GM12874 (cell line): ENCODE results near the gene TMBIM1.
A peak's percentile ranks its signal among the peaks of the same experiment; 100 is the strongest.

Experiments
- TF ChIP-seq, protein P1 (sequence below): IDR thresholded peaks from 2 replicates; pipeline ENCODE4 v1.5.1; 2011; ENCODE audit warnings: low read depth, mild to moderate bottlenecking, control low read depth, low read length, moderate library complexity; ENCODE audit not compliant: insufficient read depth

The TMBIM1 gene

DNA sequence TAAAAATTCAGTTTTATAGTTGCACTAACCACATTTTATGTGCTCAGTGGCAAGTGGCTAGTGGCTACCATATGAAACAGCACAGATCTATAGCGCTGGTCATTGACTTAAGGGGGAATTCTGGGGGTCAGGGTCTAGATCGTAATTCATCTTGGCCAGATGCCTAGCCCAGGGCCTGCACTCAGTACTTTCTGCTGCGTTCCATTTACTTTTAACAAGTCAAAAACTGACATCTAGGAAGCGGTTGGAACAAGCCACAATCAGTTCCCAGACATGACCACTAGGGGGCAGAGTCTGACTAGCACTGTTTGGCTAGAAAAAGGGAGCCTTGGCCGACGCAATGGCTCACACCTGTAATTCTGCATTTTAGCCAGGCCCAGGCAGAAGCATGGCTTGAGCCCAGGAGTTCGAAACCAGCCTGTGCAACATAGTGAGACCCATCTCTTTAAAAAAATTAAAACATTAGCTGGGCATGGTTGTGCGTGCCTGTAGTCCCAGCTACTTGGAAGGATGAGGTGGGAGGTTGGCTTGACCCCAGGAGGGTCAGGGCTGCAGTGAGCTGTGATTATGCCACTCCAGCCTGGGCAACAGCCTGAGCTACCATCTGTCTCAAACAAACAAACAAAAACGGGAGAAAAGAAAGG, 9.0 kb upstream of the TMBIM1 start:
- TF ChIP-seq, protein P1, sequence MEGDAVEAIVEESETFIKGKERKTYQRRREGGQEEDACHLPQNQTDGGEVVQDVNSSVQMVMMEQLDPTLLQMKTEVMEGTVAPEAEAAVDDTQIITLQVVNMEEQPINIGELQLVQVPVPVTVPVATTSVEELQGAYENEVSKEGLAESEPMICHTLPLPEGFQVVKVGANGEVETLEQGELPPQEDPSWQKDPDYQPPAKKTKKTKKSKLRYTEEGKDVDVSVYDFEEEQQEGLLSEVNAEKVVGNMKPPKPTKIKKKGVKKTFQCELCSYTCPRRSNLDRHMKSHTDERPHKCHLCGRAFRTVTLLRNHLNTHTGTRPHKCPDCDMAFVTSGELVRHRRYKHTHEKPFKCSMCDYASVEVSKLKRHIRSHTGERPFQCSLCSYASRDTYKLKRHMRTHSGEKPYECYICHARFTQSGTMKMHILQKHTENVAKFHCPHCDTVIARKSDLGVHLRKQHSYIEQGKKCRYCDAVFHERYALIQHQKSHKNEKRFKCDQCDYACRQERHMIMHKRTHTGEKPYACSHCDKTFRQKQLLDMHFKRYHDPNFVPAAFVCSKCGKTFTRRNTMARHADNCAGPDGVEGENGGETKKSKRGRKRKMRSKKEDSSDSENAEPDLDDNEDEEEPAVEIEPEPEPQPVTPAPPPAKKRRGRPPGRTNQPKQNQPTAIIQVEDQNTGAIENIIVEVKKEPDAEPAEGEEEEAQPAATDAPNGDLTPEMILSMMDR = peak; percentile 89

DNA sequence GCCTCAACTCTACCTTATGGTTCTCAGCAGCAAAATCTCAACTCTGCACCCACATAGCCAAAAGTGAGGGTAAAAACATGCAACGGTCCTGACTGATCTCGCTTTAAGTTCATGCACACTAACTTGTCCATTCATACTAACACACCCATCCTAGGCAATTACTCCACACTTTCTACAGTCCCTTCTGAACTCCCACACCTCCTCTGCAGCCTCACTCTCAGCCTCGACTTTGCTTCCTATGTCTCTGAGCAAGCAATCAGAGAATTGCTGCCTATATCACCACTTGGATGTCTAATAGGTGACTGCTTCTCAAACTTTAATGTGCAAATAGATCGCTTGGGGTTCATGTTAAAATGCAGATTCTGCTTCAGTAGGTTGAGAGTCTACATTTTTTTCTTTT, 7.8 kb upstream of the TMBIM1 start:
- TF ChIP-seq, protein P1 = no peak

DNA sequence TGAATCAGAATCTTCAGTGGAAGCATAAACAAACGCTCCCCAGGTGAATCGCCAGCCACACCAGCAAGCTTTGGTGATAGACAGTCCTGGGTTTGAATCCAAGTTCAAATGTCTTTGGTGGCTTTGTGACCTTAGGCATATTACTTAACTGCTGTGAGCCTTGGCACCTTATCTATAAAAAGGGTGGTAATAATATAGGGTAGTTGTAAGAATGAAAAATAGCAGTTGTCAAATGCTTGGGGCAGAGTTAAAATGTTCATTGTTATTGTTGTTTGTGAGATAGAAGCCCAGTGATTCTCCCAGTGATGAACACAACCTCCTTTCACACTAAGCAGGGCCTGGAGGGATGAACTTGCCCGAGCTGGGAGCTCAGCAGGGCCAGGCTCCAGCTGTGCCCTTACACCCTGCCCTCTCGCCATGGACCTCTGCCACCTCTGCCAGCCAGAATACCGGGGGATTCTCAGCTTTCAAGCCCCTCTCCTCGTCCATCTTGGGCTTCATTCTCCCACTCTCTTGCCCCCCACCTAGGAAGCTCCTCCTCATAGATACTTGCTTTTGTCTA, 6.1 kb upstream of the TMBIM1 start:
- TF ChIP-seq, protein P1 = no peak

DNA sequence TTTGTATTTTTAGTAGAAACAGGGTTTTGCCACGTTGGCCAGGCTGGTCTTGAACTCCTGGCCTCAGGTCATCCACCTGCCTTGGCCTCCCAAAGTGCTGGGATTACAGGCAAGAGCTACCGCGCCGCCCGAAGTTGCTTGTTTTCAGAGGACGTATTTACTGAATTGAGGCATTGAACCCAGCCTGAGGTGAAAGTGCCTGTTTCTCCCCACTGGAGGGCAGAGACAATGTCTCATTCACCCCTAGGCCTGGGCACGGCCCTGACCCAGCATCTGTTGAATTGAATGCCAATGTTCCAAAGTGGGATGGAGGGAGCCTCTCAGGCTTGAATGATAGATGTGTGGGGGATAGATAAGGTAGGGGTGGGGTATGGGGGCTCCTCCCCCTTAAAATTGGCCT, 4.5 kb upstream of the TMBIM1 start:
- TF ChIP-seq, protein P1 = no peak

DNA sequence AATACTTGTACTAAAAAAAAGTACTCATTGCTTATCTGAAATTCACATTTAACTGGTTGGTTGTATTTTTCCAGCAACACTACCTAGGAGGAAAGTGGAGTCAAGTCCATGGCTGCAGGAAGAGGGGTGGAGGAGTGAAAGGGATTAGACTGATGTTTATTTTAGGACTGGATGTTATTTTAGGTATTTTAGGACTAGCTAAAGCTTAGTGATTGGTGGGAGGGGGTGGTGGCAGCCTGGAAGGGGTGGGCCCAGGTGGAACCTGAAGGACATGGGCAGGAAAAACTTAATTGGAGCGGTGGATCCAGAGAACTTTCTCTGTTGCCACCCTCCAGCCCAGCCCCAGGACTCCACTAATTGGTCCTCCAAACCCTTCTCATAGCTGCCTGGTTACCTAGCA, 3.9 kb upstream of the TMBIM1 start:
- TF ChIP-seq, protein P1 = no peak

DNA sequence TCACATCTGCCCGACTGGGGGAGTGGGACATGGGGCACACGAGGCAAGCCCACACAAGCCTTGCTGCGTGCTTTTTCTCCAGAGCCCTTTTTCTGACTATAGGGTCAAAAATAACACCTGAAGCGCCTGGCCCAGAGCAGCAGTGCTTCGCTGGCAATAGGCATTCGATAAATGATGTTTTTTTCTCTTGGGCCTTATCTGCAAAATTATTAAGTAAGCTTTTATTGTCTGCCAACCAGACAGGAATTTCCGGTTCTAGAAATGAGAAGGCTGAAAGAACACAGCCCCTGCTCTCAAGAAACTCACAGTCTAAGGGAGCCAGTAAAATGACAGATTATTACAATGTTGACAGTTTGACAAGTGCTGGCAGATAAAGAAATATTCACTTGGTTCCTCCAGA, 2.7 kb upstream of the TMBIM1 start:
- TF ChIP-seq, protein P1 = no peak

DNA sequence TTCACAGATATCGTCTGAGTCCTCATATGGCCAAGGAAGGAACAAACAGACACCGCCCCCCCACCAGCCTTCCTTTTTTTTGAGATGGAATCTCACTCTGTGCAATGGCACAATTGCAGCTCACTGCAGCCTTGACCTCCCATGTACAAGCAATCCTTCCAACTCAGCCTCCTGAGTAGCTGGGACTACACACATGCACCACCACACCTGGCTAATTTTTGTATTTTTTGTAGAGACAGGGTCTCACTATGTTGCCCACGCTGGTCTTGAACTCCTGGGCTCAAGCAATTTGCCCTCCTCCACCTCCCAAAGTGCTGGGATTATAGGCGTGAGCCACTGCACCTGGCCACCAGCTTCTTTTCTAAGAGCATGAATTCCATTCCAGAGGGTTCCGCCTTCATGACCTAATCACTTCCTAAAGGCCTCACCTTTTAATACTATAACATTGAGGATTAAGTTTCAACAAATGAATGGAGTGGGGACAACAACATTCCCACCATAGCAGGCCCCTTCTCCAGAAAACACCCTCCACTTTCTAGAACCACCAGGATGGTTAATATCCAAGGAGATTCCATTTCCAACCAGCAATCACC, 2.2 kb upstream of the TMBIM1 start:
- TF ChIP-seq, protein P1 = no peak
